Muscle of leg (tissue), 11 donors: Measurements from ENCODE around the gene EPS8L1. TPM values are rescaled to one million over a fixed set of nuclear protein-coding genes. Genes with fewer than 3 reads are reported as not detected.
"Not testable (repeated sequence)": the region's sequence is repeated elsewhere in the genome, so short reads cannot be mapped to it uniquely, and the experiment has no call there.

Source experiments
- DNase-seq: peaks from one replicate; pipeline ENCODE4 v3.0.0; 2013
- H3K27ac ChIP-seq: one replicate; pipeline ENCODE4 v1.5.1; 2013; ENCODE audit warnings: mild to moderate bottlenecking, low read length, control low read depth
- H3K27me3 ChIP-seq: one replicate; pipeline ENCODE4 v1.6.1; 2013; ENCODE audit warnings: low read length; ENCODE audit not compliant: control insufficient read depth, insufficient read depth
- H3K36me3 ChIP-seq: one replicate; pipeline ENCODE4 v1.6.1; 2013; ENCODE audit warnings: low read length; ENCODE audit not compliant: control insufficient read depth, insufficient read depth
- H3K4me1 ChIP-seq: one replicate; pipeline ENCODE4 v1.6.1; 2013; ENCODE audit warnings: low read length; ENCODE audit not compliant: control insufficient read depth, insufficient read depth
- H3K4me3 ChIP-seq: one replicate; pipeline ENCODE4 v1.5.1; 2013; ENCODE audit warnings: low read length, control low read depth
- H3K9me3 ChIP-seq: replicated peaks from 2 replicates; pipeline ENCODE4 v1.6.1; 2013; ENCODE audit warnings: low read depth, low read length; ENCODE audit not compliant: control insufficient read depth
- WGBS: methylation state at CpG from one replicate; pipeline ENCODE4 v1.1.5; 2013; ENCODE audit warnings: missing lambda C conversion rate; ENCODE audit not compliant: insufficient coverage; 5-methylcytosine and 5-hydroxymethylcytosine counted together
- polyA plus RNA-seq, 8 donors: library from polyadenylated mRNA; unstranded; fragments of 120-200 nt; gene quantifications; one replicate each; pipeline versions ENCODE4 v1.2.1 to v1.2.3, GENCODE V29; 2013; ENCODE audit warnings: inconsistent platforms in 1 of 8, low replicate concordance in 1 of 8; ENCODE audit not compliant: insufficient read length in 8 of 8, insufficient read depth in 1 of 8
- total RNA-seq: library from RNA; stranded (reverse); fragments of 120-200 nt; gene quantifications from one replicate; pipeline ENCODE4 v1.2.4, GENCODE V29; 2013

EPS8L1 gene
- total and polyA plus RNA-seq, 9 donors, result 2.0 to 8.4 (median 3.3) TPM

DNA sequence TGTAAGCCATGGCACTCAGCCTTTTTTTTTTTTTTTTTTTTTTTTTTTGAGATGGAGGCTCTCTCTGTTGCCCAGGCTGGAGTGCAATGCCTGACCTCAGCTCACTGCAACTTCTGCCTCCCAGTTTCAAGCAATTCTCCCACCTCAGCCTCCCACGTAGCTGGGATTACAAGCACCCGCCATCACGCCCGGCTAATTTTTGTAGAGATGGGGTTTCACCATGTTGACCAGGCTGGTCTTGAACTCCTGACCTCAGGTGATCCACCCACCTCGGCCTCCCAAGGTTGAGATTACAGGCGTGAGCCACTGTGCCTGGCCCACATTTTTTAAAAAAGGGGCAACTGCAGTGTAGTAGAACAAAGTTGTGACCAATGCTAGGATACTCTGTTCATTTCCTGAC lies 38.1 kb upstream of the EPS8L1 start:
- 92% methylated on average over 2 of the region's 6 CpGs for WGBS
- not testable (repeated sequence) for H3K27me3 ChIP-seq, DNase-seq, H3K4me1 ChIP-seq, H3K9me3 ChIP-seq, H3K4me3 ChIP-seq, H3K36me3 ChIP-seq, H3K27ac ChIP-seq

DNA sequence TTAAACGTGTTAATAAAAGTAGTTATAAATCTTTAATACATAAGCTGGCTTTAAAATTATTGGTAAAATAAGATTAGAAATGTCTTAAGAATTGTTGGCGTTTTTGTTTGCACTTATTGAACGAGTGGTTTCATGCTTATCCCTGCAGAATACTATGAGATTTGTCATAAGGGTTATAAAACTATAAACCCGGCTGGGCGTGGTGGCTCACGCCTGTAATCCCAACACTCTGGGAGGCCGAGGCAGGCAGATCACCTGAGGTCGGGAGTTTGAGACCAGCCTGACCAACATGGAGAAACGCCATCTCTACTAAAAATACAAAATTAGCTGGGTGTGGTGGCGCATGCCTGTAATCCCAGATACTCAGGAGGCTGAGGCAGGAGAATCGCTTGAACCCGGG lies 35.0 kb upstream of the EPS8L1 start:
- DNase-seq, H3K4me3 ChIP-seq, H3K27ac ChIP-seq, H3K4me1 ChIP-seq, H3K27me3 ChIP-seq, H3K9me3 ChIP-seq: not testable (repeated sequence)
- WGBS, result no CpG with 5 or more reads among the region's 12 CpGs
- H3K36me3 ChIP-seq, result peaks cover 14% of the 10 kb centered on the region

DNA sequence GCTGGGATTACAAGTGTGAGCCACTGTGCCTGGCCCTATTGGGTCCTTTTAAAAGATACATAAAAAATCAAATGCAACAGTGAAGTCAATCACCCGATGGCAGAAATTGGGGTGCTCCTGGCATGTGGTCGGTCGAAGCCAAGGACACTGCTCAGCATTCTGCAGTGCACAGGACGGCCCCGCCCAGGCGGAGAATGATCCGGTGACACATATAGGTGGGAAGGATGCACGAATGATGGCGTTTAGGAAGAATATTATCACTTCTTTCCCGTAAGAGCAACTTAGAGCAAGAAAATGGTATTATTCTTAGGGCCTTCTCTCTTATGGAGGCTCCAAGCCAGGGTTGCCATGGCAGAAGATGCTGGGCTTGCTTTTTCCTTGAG lies 34.4 kb upstream of the EPS8L1 start:
- Histone ChIP-seq H3K4me3 (no peak overlapping the region), H3K9me3 (no peaks in the 10 kb centered on the region), H3K36me3 (peaks cover 14% of the 10 kb centered on the region), H3K27me3 (no peaks in the 10 kb centered on the region), H3K27ac (no peak overlapping the region), H3K4me1 (no peaks in the 10 kb centered on the region)
- WGBS, result 90% methylated on average over 10 of the region's 10 CpGs
- no peak for DNase-seq

DNA sequence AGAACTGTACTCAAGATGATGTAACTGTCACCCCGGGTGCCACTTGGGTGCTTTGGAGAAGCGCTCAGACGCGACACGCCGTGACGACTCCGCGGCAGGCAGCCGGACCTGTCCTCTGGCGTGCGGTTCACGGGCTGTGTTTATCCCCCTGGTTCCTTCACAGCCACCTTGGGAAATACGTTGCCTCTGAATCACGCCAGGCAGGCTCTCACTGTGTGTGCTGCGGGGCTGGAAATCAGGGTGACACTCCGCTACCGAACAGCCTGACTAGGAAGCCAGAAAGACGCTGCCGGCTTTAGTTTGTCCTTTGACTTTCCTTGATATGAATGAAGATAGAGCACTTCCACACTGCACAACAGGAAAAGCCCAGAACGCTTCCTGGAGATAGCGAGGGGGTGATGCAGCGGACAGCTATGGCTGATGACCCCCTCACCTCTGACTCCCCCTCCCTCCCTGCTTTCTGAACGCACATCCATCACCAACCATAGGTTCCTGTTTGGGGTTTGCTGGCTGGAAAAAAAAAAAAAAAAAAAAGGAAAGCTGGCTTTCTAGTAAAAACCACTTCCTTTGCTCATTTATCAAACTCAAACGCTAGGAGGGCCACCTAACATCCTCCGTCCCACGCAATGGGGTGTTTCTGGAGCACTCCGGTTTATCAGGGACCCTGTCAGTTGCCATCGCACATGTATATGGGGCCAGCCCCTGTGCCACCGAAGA lies 33.9 kb upstream of the EPS8L1 start:
- Histone ChIP-seq H3K36me3 (peaks cover 15% of the 10 kb centered on the region), H3K4me3 (no peak overlapping the region), H3K27me3 (no peaks in the 10 kb centered on the region), H3K27ac (no peak overlapping the region), H3K9me3 (no peaks in the 10 kb centered on the region), H3K4me1 (no peaks in the 10 kb centered on the region)
- no peak for DNase-seq
- 78% methylated on average over 17 of the region's 30 CpGs for WGBS

DNA sequence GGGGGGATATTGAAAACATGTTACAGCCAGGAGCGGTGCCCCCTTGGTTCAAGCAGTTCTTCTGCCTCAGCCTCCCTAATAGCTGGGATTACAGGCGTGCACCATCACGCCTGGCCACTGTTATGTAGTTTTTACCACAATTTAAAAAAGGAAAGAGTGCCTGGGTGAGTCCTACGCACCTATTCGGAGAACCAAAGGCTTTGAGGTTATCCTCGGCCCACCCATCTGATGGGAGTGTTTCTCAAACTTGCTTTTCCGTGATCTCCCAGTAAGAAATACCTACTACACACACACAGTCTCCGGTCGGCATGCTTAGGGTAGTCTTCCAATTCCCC lies 33.4 kb upstream of the EPS8L1 start:
- no peak overlapping the region for H3K27ac ChIP-seq

DNA sequence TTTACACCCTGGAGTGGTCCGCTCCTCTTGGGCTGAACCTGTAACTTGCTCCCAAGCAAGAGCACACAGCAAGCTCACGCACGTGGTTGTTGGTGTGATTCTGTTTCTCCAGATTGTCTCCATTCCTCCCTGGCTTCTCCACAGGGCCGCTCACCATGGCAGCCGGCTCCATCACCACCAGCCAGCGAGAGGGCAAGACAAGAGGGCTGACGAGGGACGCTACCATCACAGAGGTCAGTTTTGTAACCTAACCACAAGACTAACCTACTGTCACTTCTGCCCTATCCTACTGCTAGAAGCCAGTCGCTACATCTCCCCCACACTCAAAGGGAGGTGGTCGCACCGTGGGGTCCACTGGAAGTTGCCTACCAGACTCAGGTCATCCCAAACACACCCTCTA lies 33.0 kb upstream of the EPS8L1 start:
- no peak overlapping the region for H3K4me3 ChIP-seq
- no peak overlapping the region for H3K27ac ChIP-seq
- DNase-seq, result no peak
- 71% methylated on average over 11 of the region's 11 CpGs for WGBS
- H3K36me3 ChIP-seq, result peaks cover 24% of the 10 kb centered on the region
- H3K4me1 ChIP-seq, result no peaks in the 10 kb centered on the region
- H3K27me3 ChIP-seq, result no peaks in the 10 kb centered on the region
- H3K9me3 ChIP-seq, result no peaks in the 10 kb centered on the region

More for the DNA sequence above, 33.4 kb upstream of the EPS8L1 start:
- Histone ChIP-seq H3K36me3 (peaks cover 20% of the 10 kb centered on the region), H3K4me1 (no peaks in the 10 kb centered on the region), H3K27me3 (no peaks in the 10 kb centered on the region), H3K4me3 (no peak overlapping the region), H3K9me3 (no peaks in the 10 kb centered on the region)
- no peak for DNase-seq
- 86% methylated on average over 4 of the region's 9 CpGs for WGBS

DNA sequence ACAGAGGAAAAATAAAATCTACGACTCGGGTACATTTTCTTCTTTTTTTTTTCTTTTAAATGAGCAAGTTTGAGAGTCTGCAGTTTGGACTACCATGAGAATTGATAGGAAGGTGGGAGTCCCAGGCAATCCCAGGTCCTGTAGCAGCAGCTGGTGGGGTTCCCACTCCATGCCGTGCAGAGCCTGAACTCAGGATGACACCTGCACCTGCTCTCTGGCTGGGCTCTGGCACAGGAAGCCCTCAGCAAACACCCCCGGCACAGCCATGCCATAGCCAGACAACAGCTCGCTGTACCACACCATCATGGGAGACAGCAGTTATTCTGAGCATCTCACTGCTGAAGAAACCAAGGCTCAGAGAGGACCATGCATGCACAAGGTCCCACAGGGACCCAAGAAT lies 31.4 kb upstream of the EPS8L1 start:
- Histone ChIP-seq H3K27me3 (no peaks in the 10 kb centered on the region), H3K4me1 (no peaks in the 10 kb centered on the region), H3K4me3 (no peak overlapping the region), H3K27ac (no peak overlapping the region), H3K9me3 (no peaks in the 10 kb centered on the region), H3K36me3 (peaks cover 34% of the 10 kb centered on the region)
- DNase-seq, result no peak
- 70% methylated on average over 2 of the region's 5 CpGs for WGBS

DNA sequence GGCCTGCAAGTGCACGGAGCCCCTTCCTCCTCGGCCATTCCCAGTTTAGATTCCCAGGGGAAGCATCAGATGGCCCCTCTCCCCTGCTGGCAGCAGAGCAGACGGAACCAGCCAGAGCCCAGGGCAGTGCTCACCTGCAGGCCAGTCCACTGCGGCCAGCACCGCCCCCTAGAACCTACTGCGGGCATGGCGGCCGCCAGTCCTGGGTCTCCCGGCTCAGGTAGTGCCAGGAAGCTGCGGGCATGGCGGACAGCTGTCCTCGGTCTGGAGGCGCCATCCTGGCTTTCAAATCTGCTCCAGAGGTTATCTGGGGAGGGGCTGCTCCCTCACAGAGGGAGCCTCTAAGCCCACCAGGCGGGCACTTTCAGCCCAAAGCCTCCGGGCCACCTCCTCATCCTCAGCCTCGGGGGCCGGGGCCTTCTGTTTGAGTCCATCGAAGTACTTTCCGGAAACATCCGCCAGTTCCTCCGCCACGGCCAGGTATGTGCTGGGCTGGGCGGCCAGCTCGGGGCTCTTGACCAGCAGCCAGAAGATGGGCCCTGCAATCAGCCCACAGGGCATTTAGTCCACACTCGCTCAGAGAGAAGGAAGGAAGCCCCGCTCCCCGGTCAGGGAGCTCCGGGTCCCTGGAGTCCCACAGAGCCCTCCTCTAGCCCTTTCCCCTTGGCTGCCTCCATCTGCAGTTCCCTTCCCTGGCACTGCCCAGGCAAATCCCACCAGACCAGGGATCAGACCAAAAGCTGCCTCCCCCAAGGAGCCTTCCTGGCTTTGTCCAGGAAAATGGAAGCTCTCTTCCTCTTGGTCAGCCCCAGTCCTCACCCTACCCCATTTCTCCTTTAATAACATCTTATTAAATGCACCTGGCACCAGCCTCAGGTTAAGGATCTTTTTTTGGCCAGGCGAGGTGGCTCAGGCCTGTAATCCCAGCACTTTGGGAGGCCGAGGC lies 30.6 kb upstream of the EPS8L1 start:
- WGBS, result 91% methylated on average over 24 of the region's 30 CpGs
- H3K36me3 ChIP-seq, result peaks cover 34% of the 10 kb centered on the region
- H3K27me3 ChIP-seq, result no peaks in the 10 kb centered on the region
- no peak for DNase-seq
- H3K9me3 ChIP-seq, result no peaks in the 10 kb centered on the region
- H3K4me1 ChIP-seq, result no peaks in the 10 kb centered on the region
- no peak overlapping the region for H3K27ac ChIP-seq
- no peak overlapping the region for H3K4me3 ChIP-seq

DNA sequence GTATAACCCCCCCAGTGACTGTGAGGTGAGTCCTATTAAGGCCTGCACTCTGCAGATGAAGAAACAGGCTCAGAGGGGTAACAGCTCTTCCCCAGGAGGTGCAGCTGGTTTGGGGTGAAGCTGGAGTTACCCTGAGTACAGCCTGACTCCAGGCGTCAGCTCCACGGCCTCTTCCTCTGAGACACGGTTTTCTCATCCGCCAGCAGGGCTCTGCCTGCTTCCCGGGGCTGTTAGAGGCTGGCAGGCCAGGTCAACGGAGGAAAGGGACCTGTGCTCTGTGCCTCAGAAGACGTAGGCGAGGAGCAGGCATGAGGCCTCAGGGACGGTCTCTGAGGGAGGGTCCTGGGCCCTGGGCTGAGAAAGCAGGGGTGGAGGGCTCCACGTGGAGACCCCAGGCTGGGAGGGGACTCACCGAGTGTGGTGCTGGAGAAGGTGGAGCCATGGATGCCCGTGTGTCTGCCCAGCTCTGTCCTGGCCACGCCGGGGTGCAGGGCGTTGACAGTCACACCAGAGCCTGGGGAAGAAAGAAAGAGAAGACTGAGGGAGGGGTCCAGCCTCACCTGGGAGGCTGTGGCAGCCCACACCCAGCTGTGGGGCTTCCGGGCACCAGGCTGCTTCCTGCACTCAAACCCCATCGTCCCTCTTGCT lies 28.6 kb upstream of the EPS8L1 start:
- no peak for DNase-seq
- H3K27me3 ChIP-seq, result no peaks in the 10 kb centered on the region
- H3K36me3 ChIP-seq, result peaks cover 45% of the 10 kb centered on the region
- H3K4me1 ChIP-seq, result no peaks in the 10 kb centered on the region
- no peak overlapping the region for H3K27ac ChIP-seq
- no peak overlapping the region for H3K4me3 ChIP-seq
- 87% methylated on average over 15 of the region's 17 CpGs for WGBS
- no peaks in the 10 kb centered on the region for H3K9me3 ChIP-seq

DNA sequence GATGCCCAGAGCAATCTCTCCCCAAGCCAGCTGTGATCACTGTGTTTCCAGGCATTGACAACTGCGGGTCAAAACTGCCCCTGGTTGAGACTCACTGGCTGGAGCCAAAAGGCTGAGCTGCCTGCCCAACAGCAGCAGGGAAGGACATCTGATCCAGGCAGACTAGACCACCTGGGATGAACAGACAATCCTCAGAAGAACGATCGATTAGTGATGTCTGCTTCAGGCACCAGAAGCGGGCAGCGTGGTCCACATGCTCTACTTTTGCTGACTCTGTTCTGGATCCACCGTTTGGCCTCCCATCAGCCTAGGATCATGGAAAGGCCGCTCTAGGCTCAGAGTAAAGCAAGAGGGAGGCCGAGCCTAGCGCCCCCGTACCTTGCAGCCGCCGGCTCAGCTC lies 27.7 kb upstream of the EPS8L1 start:
- WGBS, result 94% methylated on average over 12 of the region's 12 CpGs
- Histone ChIP-seq H3K27me3 (no peaks in the 10 kb centered on the region), H3K4me3 (no peak overlapping the region), H3K9me3 (no peaks in the 10 kb centered on the region), H3K27ac (no peak overlapping the region), H3K36me3 (peaks cover 49% of the 10 kb centered on the region), H3K4me1 (no peaks in the 10 kb centered on the region)
- no peak for DNase-seq
